ENCODE measurements around the gene COL27A1.

GRCh38 chr9:114244570-114244969 is 89.2 kb downstream of the COL27A1 start:
- TF ChIP-seq POLR2A (IDR thresholded peaks at IDR 0.05; ENCODE audit: low read length) (no peak), GATA1 (IDR thresholded peaks at IDR 0.05; ENCODE audit: low read depth, low read length) (no peak)

Data from erythroblast (primary cell).